ENCODE results near the gene FBXL12. TPM values are rescaled to one million over a fixed set of nuclear protein-coding genes. Genes with fewer than 3 reads are reported as not detected.

Gene FBXL12
- total RNA-seq = 64.4 TPM

- Histone ChIP-seq H3K4me3 (peak within 1 kb of the TSS; percentile 69 to 86), H3K36me3 (peaks cover 4 to 7% of the 10 kb centered on the region in 2 donors), H3K27ac (peak within 1 kb of the TSS; percentile 89 to 95), H3K4me1 (peaks cover 7 to 16% of the 10 kb centered on the region in 2 donors), H3K27me3 (no peaks in the 10 kb centered on the region), H3K9me3 (no peaks in the 10 kb centered on the region)
- intact Hi-C loops (cut with DNase I) = loop anchor here (1.0 kb wide), 5 partner anchors 8 to 34 kb away; partner anchors contain the start of genes PIN1 and UBL5
- DNase-seq (ENCODE audit: low spot score in 2 of 2) = peak; percentile 100
- no peak for TF ChIP-seq CTCF (IDR thresholded peaks at IDR 0.05)
Measured at GRCh38 chr19:9818734-9819595, at the start of gene FBXL12. FBXL12 (minus strand) TSS chr19:9819079; CDS start chr19:9818813, 266 bp downstream.

GRCh38 chr19:9865732-9866501, 47.0 kb upstream of the FBXL12 start:
- intact Hi-C loops (cut with DNase I) = no loop called here
- Histone ChIP-seq H3K27ac (no peak overlapping the region), H3K4me1 (no peaks in the 10 kb centered on the region), H3K4me3 (no peak overlapping the region), H3K36me3 (no peaks in the 10 kb centered on the region), H3K27me3 (no peaks in the 10 kb centered on the region), H3K9me3 (no peaks in the 10 kb centered on the region)
- DNase-seq (ENCODE audit: low spot score in 2 of 2) = no peak
- TF ChIP-seq CTCF (IDR thresholded peaks at IDR 0.05) = no peak

- DNase-seq (ENCODE audit: low spot score in 2 of 2) = no peak
- intact Hi-C loops (cut with DNase I) = no loop called here
- Histone ChIP-seq H3K4me1 (no peaks in the 10 kb centered on the region), H3K27ac (no peak overlapping the region), H3K4me3 (no peak overlapping the region), H3K27me3 (no peaks in the 10 kb centered on the region), H3K9me3 (no peaks in the 10 kb centered on the region), H3K36me3 (no peaks in the 10 kb centered on the region)
- no peak for TF ChIP-seq CTCF (IDR thresholded peaks at IDR 0.05)
Measured at GRCh38 chr19:9863759-9864158, 44.9 kb upstream of the FBXL12 start.

- intact Hi-C loops (cut with DNase I) = no loop called here
- H3K4me3 ChIP-seq = no peak overlapping the region
- H3K4me1 ChIP-seq = no peaks in the 10 kb centered on the region
- TF ChIP-seq CTCF (IDR thresholded peaks at IDR 0.05) = no peak
- H3K27ac ChIP-seq = no peak overlapping the region
- DNase-seq (ENCODE audit: low spot score in 2 of 2) = no peak
- H3K27me3 ChIP-seq = no peaks in the 10 kb centered on the region
- H3K36me3 ChIP-seq = no peaks in the 10 kb centered on the region
- H3K9me3 ChIP-seq = no peaks in the 10 kb centered on the region
Measured at GRCh38 chr19:9862938-9863337, 44.1 kb upstream of the FBXL12 start.

- intact Hi-C loops (cut with DNase I) = no loop called here
- no peak overlapping the region for H3K27ac ChIP-seq
- no peak for TF ChIP-seq CTCF (IDR thresholded peaks at IDR 0.05)
- no peaks in the 10 kb centered on the region for H3K4me1 ChIP-seq
- H3K36me3 ChIP-seq = no peaks in the 10 kb centered on the region
- H3K4me3 ChIP-seq = no peak overlapping the region
- no peaks in the 10 kb centered on the region for H3K27me3 ChIP-seq
- no peak for DNase-seq (ENCODE audit: low spot score in 2 of 2)
- no peaks in the 10 kb centered on the region for H3K9me3 ChIP-seq
Measured at GRCh38 chr19:9861503-9861902, 42.6 kb upstream of the FBXL12 start.
